ENCODE results near the gene SARDH.

DNA sequence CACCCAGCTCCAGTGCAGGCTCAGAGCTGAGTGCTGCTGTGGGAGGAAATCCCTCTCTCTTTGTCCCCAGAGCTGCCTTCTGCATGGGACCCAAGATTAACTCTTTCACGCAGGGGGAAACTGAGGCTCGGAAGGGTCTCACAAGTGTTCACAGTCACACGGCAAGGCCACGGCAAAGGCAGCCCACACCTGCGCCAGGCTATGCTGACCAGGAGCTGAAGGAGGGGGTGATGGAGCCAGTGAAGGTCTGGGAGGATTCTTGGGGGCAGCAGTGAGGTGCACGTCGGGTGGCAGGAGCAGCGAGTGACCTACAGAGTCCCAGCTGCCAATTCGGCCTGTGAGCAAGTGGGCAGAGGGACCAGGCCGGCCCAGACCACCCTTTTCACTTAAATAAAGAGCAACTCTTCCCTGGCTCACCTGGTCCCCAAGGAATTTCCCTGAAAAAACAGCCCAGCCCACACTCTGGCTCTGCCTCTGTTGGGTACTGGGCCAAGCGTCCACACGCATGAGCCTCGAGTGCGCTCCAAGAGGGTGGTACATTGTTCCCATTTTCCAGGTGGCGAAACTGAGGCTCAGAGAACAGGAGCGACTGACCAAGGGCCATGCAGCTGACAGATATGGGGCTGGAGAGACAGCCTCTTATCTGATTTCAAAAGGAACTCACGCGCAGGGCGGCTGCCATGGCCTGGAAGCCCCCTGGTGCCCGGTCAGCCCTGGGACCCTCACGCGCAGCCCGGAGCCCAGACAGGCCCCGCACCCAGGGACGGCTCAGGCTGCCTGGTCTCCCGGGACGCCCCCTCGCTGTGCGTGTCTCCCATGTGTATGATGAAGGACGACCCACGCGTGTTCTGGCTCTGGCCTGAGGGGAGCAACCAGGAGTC, 28.2 kb downstream of the SARDH start:
- TF ChIP-seq, protein P1, sequence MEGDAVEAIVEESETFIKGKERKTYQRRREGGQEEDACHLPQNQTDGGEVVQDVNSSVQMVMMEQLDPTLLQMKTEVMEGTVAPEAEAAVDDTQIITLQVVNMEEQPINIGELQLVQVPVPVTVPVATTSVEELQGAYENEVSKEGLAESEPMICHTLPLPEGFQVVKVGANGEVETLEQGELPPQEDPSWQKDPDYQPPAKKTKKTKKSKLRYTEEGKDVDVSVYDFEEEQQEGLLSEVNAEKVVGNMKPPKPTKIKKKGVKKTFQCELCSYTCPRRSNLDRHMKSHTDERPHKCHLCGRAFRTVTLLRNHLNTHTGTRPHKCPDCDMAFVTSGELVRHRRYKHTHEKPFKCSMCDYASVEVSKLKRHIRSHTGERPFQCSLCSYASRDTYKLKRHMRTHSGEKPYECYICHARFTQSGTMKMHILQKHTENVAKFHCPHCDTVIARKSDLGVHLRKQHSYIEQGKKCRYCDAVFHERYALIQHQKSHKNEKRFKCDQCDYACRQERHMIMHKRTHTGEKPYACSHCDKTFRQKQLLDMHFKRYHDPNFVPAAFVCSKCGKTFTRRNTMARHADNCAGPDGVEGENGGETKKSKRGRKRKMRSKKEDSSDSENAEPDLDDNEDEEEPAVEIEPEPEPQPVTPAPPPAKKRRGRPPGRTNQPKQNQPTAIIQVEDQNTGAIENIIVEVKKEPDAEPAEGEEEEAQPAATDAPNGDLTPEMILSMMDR (IDR thresholded peaks at IDR 0.05): no peak
- no peak for TF ChIP-seq EZH2 (IDR thresholded peaks at IDR 0.05; ENCODE audit: borderline replicate concordance, insufficient read depth, low read depth, low read length, poor library complexity, severe bottlenecking)
